K562 (cell line): ENCODE measurements around the gene FILIP1L. TPM values are rescaled to one million over a fixed set of nuclear protein-coding genes. Genes with fewer than 3 reads are reported as not detected.

Source experiments
- ATAC-seq: fragments of 200-7000 bp; cut with Tn5 transposase; 3 replicates; pipeline ENCODE4 v1.9.1; 2020; ENCODE audit warnings: moderate library complexity
- BruUV-seq: library from RNA; stranded (reverse); fragments of 400-500 nt; replicated peaks from 2 replicates; lab custom pipeline; 2021; lab: Mats Ljungman, UMichigan
- CTCF ChIA-PET: fragments of 300-600 bp; formaldehyde crosslinking; extraction: SDS; loops from one replicate; lab custom pipeline; 2021; ENCODE audit warnings: low intra/inter-chr PET ratio; lab: Yijun Ruan, JAX
- POLR2A ChIA-PET: fragments of 300-600, 350-650 bp; sonication (Branson Sonifier 250); formaldehyde crosslinking; extraction: SDS; loops from one replicate; lab custom pipeline; 2021; ENCODE audit warnings: antibody characterized with exemption, inconsistent platforms; lab: Yijun Ruan, JAX
- DNase-seq, 4 experiments: peaks; one replicate each; pipeline versions ENCODE4 v3.0.0 to v3.0.0-alpha.2; 2011 to 2018; ENCODE audit warnings: low spot score in 3 of 4, mixed read lengths in 3 of 4; ENCODE audit errors: extremely low read depth in 1 of 4
- FAIRE-seq: peaks from 2 replicates; lab custom pipeline; 2011; peaks lifted over from hg19 to GRCh38; lab: Jason Lieb, UNC
- H2AFZ ChIP-seq: 2 replicates; pipeline ENCODE4 v1.6.0; 2011; ENCODE audit warnings: low read depth, low read length, control low read depth, inconsistent platforms
- H3K27ac ChIP-seq: fragments of 200-600 bp; 3 replicates; pipeline ENCODE4 v1.8.0; 2011; ENCODE audit warnings: low read depth, mild to moderate bottlenecking, control low read depth, inconsistent platforms, low read length, moderate library complexity, mixed read lengths; ENCODE audit errors: extremely low read depth
- H3K27me3 ChIP-seq, 2 experiments: fragments of 300-600 bp in 1 of 2; 2 replicates in 1 of 2; 3 replicates in 1 of 2; pipeline versions ENCODE4 v1.6.0 to v1.8.0; 2011; ENCODE audit warnings: inconsistent platforms in 2 of 2, low read length in 2 of 2, mild to moderate bottlenecking in 1 of 2, mixed read lengths in 1 of 2, moderate library complexity in 1 of 2; ENCODE audit not compliant: control insufficient read depth in 2 of 2, insufficient read depth in 2 of 2
- H3K36me3 ChIP-seq: fragments of 300-600 bp; 3 replicates; pipeline ENCODE4 v1.8.0; 2011; ENCODE audit warnings: mild to moderate bottlenecking, low read length, inconsistent platforms; ENCODE audit not compliant: control insufficient read depth, insufficient read depth
- H3K4me1 ChIP-seq, 2 experiments: fragments of 200-600 bp in 1 of 2; replicated peaks in 1 of 2; 2 replicates in 1 of 2; 3 replicates in 1 of 2; pipeline versions ENCODE4 v1.5.1 to v1.8.0; 2011; ENCODE audit warnings: inconsistent platforms in 2 of 2, low read length in 2 of 2, mild to moderate bottlenecking in 1 of 2, mixed read lengths in 1 of 2, moderate library complexity in 1 of 2; ENCODE audit not compliant: control insufficient read depth in 2 of 2, insufficient read depth in 2 of 2
- H3K4me2 ChIP-seq: 2 replicates; pipeline ENCODE4 v1.6.1; 2011; ENCODE audit warnings: low read length, control low read depth, inconsistent platforms, mixed read lengths; ENCODE audit not compliant: insufficient read depth
- H3K4me3 ChIP-seq: fragments of 200-600 bp; sonication (generic), shearing (Covaris generic); 2 replicates; pipeline ENCODE4 v1.5.1; 2016; ENCODE audit warnings: control low read depth, inconsistent platforms
- H3K79me2 ChIP-seq: fragments of 200-600 bp; 3 replicates; pipeline ENCODE4 v1.8.0; 2011; ENCODE audit warnings: low read length, inconsistent platforms; ENCODE audit not compliant: control insufficient read depth, insufficient read depth
- H3K9ac ChIP-seq, 2 experiments: 2 replicates each; pipeline versions ENCODE4 v1.6.0 to v1.6.1; 2011; ENCODE audit warnings: low read depth in 2 of 2, low read length in 2 of 2, control low read depth in 1 of 2, inconsistent platforms in 1 of 2, mild to moderate bottlenecking in 1 of 2, mixed read lengths in 1 of 2; ENCODE audit not compliant: insufficient read depth in 1 of 2
- H3K9me1 ChIP-seq: one replicate; pipeline ENCODE4 v1.6.0; 2011; ENCODE audit warnings: inconsistent platforms, mild to moderate bottlenecking, low read length, moderate library complexity; ENCODE audit not compliant: control insufficient read depth, insufficient read depth
- H3K9me3 ChIP-seq: replicated peaks from 2 replicates; pipeline ENCODE4 v1.5.1; 2011; ENCODE audit warnings: low read depth, low read length, inconsistent platforms; ENCODE audit not compliant: control insufficient read depth, insufficient read depth
- H4K20me1 ChIP-seq: replicated peaks from 2 replicates; pipeline ENCODE4 v1.6.1; 2011; ENCODE audit warnings: low read length, inconsistent platforms, mixed read lengths; ENCODE audit not compliant: control insufficient read depth, insufficient read depth
- COPS2 ChIP-seq: fragments of 450-650 bp; conservative IDR thresholded peaks from 2 replicates; pipeline ENCODE4 v1.6.1; 2016; ENCODE audit warnings: mild to moderate bottlenecking, moderate library complexity
- EHMT2 ChIP-seq: fragments of 450-650 bp; IDR thresholded peaks from 2 replicates; pipeline ENCODE4 v1.6.1; 2018; ENCODE audit warnings: antibody characterized with exemption
- FOXK1 ChIP-seq: sonication (generic); formaldehyde crosslinking; IDR thresholded peaks from 2 replicates; pipeline ENCODE4 v1.8.0; 2022; ENCODE audit warnings: missing genetic modification reagents, mild to moderate bottlenecking, borderline replicate concordance
- FUS ChIP-seq: fragments of 200-400 bp; formaldehyde crosslinking; optimal IDR thresholded peaks from 2 replicates; pipeline ENCODE3; 2017; ENCODE audit warnings: low read depth, low read length
- GABPB1 ChIP-seq: sonication (generic); formaldehyde crosslinking; IDR thresholded peaks from 2 replicates; pipeline ENCODE4 v1.8.0; 2022; ENCODE audit warnings: mild to moderate bottlenecking, missing genetic modification reagents
- KLF6 ChIP-seq: fragments of 250-450 bp; sonication (Bioruptor Pico); IDR thresholded peaks from 2 replicates; pipeline ENCODE4 v1.4.0; 2020; ENCODE audit warnings: mild to moderate bottlenecking, moderate library complexity, borderline replicate concordance
- RERE ChIP-seq: sonication (generic); formaldehyde crosslinking; IDR thresholded peaks from 2 replicates; pipeline ENCODE4 v1.8.0; 2023; ENCODE audit warnings: missing genetic modification reagents, mild to moderate bottlenecking, borderline replicate concordance
- STAG1 ChIP-seq: sonication (generic); formaldehyde crosslinking; IDR thresholded peaks from 2 replicates; pipeline ENCODE4 v1.5.0; 2020; ENCODE audit warnings: missing genetic modification reagents, borderline replicate concordance
- ZNF146 ChIP-seq: IDR thresholded peaks from one replicate; pipeline ENCODE4 v1.6.1; 2018; ENCODE audit warnings: missing compliant biosample characterization; ENCODE audit not compliant: unreplicated experiment
- ZNF384 ChIP-seq: IDR thresholded peaks from 2 replicates; pipeline ENCODE4 v1.6.1; 2012; ENCODE audit warnings: low read depth, low read length, improper control_type of control experiment
- ZNF431 ChIP-seq: sonication (generic); formaldehyde crosslinking; IDR thresholded peaks from 2 replicates; pipeline ENCODE4 v1.8.0; 2022; ENCODE audit warnings: mild to moderate bottlenecking, missing genetic modification reagents
- WGBS: fragments of 100-300 bp; shearing (Covaris generic); methylation state at CpG from one replicate; pipeline ENCODE4 v1.1.6; 2016; ENCODE audit warnings: low coverage, mixed read lengths; ENCODE audit not compliant: insufficient coverage; ENCODE audit errors: missing lambda C conversion rate; 5-methylcytosine and 5-hydroxymethylcytosine counted together
- in situ Hi-C: fragments of 300-500 bp; cut with MboI; formaldehyde crosslinking; loops from 4 replicates; pipeline ENCODE4 v1.15.0; 2018; ENCODE audit warnings: inconsistent platforms, mixed read lengths
- intact Hi-C: fragments of 100-400 bp; cut with micrococcal nuclease; formaldehyde crosslinking; loops from 2 replicates; pipeline ENCODE4 v1.14.2; 2022
- polyA plus RNA-seq, 8 experiments: library from polyadenylated mRNA; depleted of rRNA in 4 of 8; stranded (reverse) in 5 of 8; unstranded in 3 of 8; fragments of >200 nt; fragmentation: Nextera tagmentation in 2 of 8; fragmentation: Illumina TruSeq in 1 of 8; extraction: Ambion mirVana in 2 of 8; extraction: Trizol in 1 of 8; gene quantifications; 2 replicates each; pipeline versions ENCODE4 v1.2.1 to v1.2.3, GENCODE V29; 2011 to 2014; ENCODE audit warnings: inconsistent platforms in 1 of 8, missing spikeins in 1 of 8
- total RNA-seq, 7 experiments: library from RNA; depleted of rRNA in 6 of 7; stranded (reverse); fragments of >200 nt in 6 of 7; fragmentation: Illumina TruSeq in 2 of 7; extraction: Trizol in 2 of 7; gene quantifications; 2 replicates each; pipeline versions ENCODE4 v1.2.1 to v1.2.3, GENCODE V29; 2011 to 2021; ENCODE audit warnings: low replicate concordance in 1 of 7

The FILIP1L gene
- total and polyA plus RNA-seq, 9 of the 15 experiments (the other 6 are each of a cell fraction or from before 2014, with no cell fraction given): 0.50 to 2.1 (median 1.1) TPM

GRCh38 chr3:100111728-100112127 is 2.6 kb downstream of the FILIP1L start (continued):
- TF ChIP-seq COPS2: no peak
- TF ChIP-seq FUS: no peak
- TF ChIP-seq ZNF146 (CRISPR knock-in tag): no peak

GRCh38 chr3:100110162-100110561 is 4.1 kb downstream of the FILIP1L start:
- no peaks in the 10 kb centered on the region for H4K20me1 ChIP-seq
- ATAC-seq (no peak), DNase-seq (no peak), FAIRE-seq (no peak)
- peaks cover 2% of the 10 kb centered on the region; the same call in 1 of the 3 replicates for H3K36me3 ChIP-seq
- no peaks in the 10 kb centered on the region for H3K9me3 ChIP-seq
- no peaks in the 10 kb centered on the region for H3K27me3 ChIP-seq
- 80% methylated on average over 1 of the region's 1 CpG for WGBS
- POLR2A ChIA-PET: no interaction called here
- TF ChIP-seq STAG1 (CRISPR knock-in tag): no peak
- TF ChIP-seq GABPB1 (CRISPR knock-in tag): no peak
- no peak for TF ChIP-seq RERE (CRISPR knock-in tag)
- TF ChIP-seq EHMT2: no peak
- TF ChIP-seq FOXK1: no peak
- TF ChIP-seq ZNF431 (CRISPR knock-in tag): no peak
- TF ChIP-seq ZNF384: no peak
- TF ChIP-seq KLF6 (CRISPR knock-in tag): no peak
- H3K79me2 ChIP-seq: no peaks in the 10 kb centered on the region
- H3K4me3 ChIP-seq: no peak overlapping the region
- in situ Hi-C loops (no loop called here), intact Hi-C loops (no loop called here)
- CTCF ChIA-PET: no interaction called here
- H3K27ac ChIP-seq: no peak overlapping the region
- H3K9me1 ChIP-seq: no peaks in the 10 kb centered on the region
- H3K4me1 ChIP-seq: peaks cover 0 to 10% of the 10 kb centered on the region in 2 experiments; a peak in 2 of 5 replicates
- no TSS peak for BruUV-seq
- H3K4me2 ChIP-seq: no peak overlapping the region
- H2AFZ ChIP-seq: no peak overlapping the region
- H3K9ac ChIP-seq: no peak overlapping the region
